Measurements from ENCODE around the gene IRF2BP1.

IRF2BP1 gene

DNA sequence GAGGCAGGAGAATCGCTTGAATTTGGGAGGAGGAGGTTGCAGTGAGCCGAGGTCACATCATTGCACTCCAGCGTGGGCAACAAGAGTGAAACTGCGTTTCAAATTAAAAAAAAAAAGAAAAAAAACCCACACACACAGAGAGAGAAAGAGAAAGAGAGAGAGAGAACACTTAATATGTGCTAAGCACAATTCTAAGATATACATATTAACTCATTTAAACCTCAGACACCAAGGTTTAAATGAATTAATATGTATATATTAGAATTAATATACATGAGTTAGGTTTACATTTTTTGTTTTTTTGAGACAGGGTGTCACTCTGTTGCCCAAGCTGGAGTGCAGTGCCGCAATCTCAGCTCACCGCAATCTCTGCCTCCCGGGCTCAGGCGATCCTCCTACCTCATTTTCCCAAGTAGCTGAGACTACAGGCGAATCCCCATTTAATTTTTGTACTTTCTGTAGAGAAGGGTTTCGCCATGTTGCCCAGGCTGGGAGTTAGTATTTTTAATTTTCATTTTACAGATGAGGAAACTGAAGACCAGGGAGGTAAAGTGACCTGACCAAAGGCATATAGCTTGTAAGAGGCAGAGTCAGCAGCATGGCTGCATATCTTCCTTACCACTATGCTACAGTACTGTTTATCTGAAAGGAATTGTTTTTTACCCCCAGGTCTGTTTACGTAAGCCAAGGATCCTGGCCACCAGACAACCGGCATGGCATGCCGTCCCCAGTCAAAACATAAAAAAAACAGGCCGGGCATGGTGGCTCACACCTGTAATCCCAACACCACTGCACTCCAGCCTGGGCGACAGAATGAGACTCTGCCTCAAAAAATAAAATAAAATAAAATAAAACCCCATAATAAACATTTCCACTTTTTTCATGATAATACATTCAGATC, 25.3 kb downstream of the IRF2BP1 start:
- no peak for DNase-seq

DNA sequence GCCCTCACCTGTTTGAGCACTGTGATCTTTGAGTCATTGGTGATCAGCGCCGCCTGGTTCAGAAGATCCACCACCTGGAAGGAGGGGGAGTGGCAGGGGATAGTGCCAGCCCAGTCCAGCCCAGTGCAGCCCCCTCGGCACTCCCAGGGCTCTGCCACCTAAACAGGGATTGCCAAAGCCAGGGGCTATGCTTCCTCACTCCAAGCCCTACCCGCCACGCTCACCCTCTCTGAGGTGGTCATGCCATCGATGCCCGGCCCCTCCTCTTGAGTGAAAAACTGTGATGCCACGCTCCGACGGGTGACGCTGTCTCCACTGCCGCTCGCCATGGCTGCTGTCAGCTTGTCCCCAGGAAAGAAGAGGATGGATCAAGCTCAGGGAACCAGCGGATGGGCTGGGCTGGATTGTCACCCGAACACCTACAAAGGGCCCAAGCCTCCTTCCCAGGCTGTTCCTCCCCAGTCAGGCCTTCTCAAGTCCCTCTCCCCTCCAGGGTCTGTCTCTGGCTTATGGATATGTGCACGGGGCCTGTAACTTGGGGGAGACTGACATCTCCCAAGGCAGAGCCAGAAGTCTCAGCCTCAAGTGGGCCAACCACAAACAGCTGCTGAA, 31.7 kb downstream of the IRF2BP1 start:
- no peak for DNase-seq

DNA sequence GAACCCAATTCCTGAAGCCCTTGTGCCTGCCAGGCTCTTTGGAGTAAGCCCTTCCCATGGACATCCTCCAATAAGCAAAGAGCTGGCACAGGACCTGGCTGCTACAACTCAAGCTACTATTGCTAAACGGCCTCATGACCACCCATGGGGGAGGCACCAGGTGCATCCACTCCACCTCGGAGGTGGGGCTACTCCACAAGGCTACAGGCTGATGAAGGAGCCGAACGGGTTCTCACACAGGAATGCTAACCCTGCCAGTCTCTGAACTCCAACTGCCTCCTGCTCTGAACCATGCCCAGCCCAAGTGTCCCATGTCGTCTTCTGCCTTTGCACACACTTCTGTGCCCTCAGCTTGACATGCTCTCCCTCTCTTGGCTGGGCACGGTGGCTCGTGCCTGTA, 33.0 kb downstream of the IRF2BP1 start:
- no peak for DNase-seq

DNA sequence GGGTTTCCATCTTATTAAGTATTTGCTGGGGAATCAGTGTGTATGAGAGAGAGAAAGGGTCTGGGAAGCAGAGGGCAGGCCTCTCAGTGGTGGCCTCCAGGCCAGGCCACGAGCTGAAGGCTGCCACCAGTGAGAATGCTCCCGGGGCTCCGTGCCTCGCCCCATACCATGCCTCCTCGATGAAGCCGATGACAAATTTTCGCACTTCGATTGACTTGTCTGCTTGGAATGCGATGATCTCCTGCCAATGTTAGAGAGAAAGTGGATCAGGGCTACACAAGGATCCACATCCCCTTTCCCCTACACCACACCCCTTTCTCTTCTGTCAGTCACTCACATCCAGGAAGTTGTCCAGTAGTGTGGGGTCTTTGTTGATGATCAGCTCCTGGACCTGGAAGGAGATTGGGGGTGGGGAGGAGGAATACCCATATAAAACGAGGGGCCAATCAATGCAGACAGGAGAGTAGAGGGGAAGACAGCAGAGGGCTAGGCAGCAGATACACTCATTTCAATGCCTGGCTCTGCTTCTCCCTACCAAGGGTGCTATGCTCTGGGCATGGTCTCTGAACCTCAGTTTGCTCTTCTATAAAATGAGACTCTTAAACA, 33.7 kb downstream of the IRF2BP1 start:
- DNase-seq: no peak

DNA sequence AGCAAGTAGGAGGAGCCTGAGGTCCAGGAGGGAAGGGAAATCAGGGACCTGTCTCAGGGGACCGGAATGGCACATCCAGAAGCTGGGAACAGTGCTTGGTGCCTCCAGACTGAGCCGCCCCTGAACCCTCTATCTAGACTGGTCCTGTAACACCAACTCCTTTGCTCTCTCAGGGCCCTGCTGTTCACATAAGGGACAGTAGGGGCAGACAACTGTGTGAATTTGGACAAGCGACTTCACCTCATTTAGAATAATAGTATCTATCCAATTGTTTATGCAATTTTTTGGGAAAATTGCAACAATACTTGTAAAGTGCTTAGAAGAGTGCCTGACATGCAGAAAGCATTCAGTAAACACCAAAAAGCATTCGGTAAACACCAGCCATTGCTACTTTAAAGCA, 37.0 kb downstream of the IRF2BP1 start:
- DNase-seq: no peak

DNA sequence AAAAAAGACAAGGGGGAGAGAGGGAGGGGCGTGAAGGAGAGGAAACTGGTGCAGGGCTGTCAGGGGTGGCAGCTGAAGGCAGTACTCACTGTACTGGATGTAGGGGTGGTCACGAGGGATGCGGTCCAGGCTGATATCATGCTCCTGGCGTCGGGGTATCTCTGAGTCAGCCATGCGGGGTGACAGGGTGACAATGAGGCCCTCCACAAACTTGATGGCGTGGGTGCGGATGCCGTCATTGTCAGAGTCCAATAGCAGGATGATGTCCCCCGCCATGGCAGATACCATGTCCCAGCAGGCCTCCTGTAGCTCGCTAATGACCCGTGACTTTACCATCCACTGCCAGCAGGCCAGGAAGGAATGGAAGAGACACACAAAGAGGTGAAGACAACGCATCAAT, 38.3 kb downstream of the IRF2BP1 start:
- DNase-seq: no peak

DNA sequence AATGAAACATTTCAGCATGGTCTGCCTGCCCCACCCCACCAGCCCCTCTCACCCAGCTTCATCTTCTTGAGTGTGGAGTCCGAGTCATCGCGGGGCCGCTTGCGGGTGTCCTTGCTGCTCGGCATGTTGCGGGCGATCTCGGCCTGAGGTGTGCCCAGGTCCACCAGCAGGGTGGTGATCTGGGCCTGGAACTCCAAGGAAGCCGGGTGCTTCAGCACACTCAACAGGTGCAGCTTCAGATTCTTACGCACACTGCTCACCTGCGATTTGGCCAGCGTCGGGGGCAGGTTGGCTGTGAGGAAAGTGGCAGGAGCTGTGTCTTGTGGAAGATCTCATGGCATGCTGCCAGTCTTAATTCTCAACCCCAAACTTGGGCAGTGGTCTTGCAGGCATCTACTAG, 43.7 kb downstream of the IRF2BP1 start:
- no peak for DNase-seq

DNA sequence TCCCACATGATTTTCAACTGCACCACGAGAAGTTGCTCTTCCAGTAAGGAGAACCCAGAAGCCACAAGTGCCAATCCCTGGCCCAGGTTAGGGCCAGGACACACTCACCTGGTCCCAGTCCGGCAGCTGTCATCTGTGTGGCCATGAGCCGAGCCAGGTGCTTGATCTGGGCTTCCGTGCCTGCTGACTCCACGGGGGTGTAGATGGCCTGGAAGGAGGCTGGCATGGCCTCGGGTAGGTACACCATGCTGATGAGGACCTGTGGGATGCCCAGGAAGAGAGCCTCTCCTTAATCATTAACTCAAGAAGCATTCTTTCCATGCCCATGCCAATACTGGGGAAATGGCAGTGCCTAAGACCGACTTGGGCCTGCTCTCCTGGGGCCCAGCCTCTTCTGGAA, 51.0 kb downstream of the IRF2BP1 start:
- DNase-seq: no peak
